ENCODE results near the gene NRG3. TPM values are rescaled to one million over a fixed set of nuclear protein-coding genes. Genes with fewer than 3 reads are reported as not detected.

The NRG3 gene
- total RNA-seq, 2 donors from 2014 or later = 0.97 TPM; not detected in 1

- Histone ChIP-seq H3K36me3 (no peaks in the 10 kb centered on the region), H3K9me3 (no peaks in the 10 kb centered on the region), H3K27ac (no peak overlapping the region), H3K4me1 (replicated peaks) (no peaks in the 10 kb centered on the region), H3K27me3 (replicated peaks; ENCODE audit: insufficient read depth) (no peaks in the 10 kb centered on the region), H3K4me3 (no peak overlapping the region)
- no peak for DNase-seq (ENCODE audit: low spot score)
- TF ChIP-seq, protein P1, sequence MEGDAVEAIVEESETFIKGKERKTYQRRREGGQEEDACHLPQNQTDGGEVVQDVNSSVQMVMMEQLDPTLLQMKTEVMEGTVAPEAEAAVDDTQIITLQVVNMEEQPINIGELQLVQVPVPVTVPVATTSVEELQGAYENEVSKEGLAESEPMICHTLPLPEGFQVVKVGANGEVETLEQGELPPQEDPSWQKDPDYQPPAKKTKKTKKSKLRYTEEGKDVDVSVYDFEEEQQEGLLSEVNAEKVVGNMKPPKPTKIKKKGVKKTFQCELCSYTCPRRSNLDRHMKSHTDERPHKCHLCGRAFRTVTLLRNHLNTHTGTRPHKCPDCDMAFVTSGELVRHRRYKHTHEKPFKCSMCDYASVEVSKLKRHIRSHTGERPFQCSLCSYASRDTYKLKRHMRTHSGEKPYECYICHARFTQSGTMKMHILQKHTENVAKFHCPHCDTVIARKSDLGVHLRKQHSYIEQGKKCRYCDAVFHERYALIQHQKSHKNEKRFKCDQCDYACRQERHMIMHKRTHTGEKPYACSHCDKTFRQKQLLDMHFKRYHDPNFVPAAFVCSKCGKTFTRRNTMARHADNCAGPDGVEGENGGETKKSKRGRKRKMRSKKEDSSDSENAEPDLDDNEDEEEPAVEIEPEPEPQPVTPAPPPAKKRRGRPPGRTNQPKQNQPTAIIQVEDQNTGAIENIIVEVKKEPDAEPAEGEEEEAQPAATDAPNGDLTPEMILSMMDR (IDR thresholded peaks at IDR 0.05) = no peak
- no peak for TF ChIP-seq POLR2A (IDR thresholded peaks at IDR 0.05)
- no peak for TF ChIP-seq POLR2AphosphoS5 (IDR thresholded peaks at IDR 0.05)
- intact Hi-C loops (cut with DNase I) = no loop called here
- 76% methylated on average over 2 of the region's 2 CpGs for WGBS
Measured at GRCh38 chr10:83017076-83017867, 1142.3 kb downstream of the NRG3 start.

GRCh38 chr10:83023662-83024061 lies 1148.7 kb downstream of the NRG3 start:
- DNase-seq (ENCODE audit: low spot score) = no peak
- intact Hi-C loops (cut with DNase I) = no loop called here
- TF ChIP-seq POLR2A (IDR thresholded peaks at IDR 0.05) = no peak
- TF ChIP-seq, protein P1 (IDR thresholded peaks at IDR 0.05) = no peak
- no peak for TF ChIP-seq POLR2AphosphoS5 (IDR thresholded peaks at IDR 0.05)
- no peaks in the 10 kb centered on the region for H3K36me3 ChIP-seq
- 60% methylated on average over 2 of the region's 2 CpGs for WGBS
- no peaks in the 10 kb centered on the region for H3K9me3 ChIP-seq
- H3K4me3 ChIP-seq = no peak overlapping the region
- H3K4me1 ChIP-seq (replicated peaks) = no peaks in the 10 kb centered on the region
- H3K27ac ChIP-seq = no peak overlapping the region
- H3K27me3 ChIP-seq (replicated peaks; ENCODE audit: insufficient read depth) = no peaks in the 10 kb centered on the region

Small RNAs within 50 kb of the gene (small RNA-seq; reads per million reads assigned to genes)
- 0 reads per million in 2 donors for gene RNU6-441P

Measured in prostate gland (tissue), 2 donors.